GM19468 (cell line): Measurements from ENCODE around the gene CDC42EP2.
"Not testable (repeated sequence)": the region's sequence is repeated elsewhere in the genome, so short reads cannot be mapped to it uniquely, and the experiment has no call there.

ENCODE experiments used
- ATAC-seq: cut with Tn5 transposase; IDR thresholded peaks from one replicate; pipeline ENCODE4 v1.9.1; 2021; ENCODE audit warnings: mild to moderate bottlenecking, moderate library complexity, moderate number of reproducible peaks; ENCODE audit not compliant: unreplicated experiment; ENCODE audit errors: extremely low read depth

The CDC42EP2 gene

GRCh38 chr11:65316227-65317024, 1.8 kb downstream of the CDC42EP2 start:
- no peak for ATAC-seq

- ATAC-seq = no peak
These were observed 2.5 kb downstream of the CDC42EP2 start for GRCh38 chr11:65317025-65317786.

GRCh38 chr11:65320386-65321075, 5.9 kb downstream of the CDC42EP2 start:
- ATAC-seq = no peak

- no peak for ATAC-seq
These were observed 6.4 kb downstream of the CDC42EP2 start for GRCh38 chr11:65321076-65321475.

- ATAC-seq = no peak
These were observed 7.3 kb downstream of the CDC42EP2 start for GRCh38 chr11:65321828-65322485.

GRCh38 chr11:65323813-65324212, 9.1 kb downstream of the CDC42EP2 start:
- ATAC-seq = no peak

GRCh38 chr11:65325435-65325834, 10.8 kb downstream of the CDC42EP2 start:
- ATAC-seq = no peak

- no peak for ATAC-seq
These were observed 12.4 kb downstream of the CDC42EP2 start for GRCh38 chr11:65327021-65327420.

- no peak for ATAC-seq
These were observed 14.8 kb downstream of the CDC42EP2 start for GRCh38 chr11:65329478-65329877.

- no peak for ATAC-seq
These were observed 15.3 kb downstream of the CDC42EP2 start for GRCh38 chr11:65329944-65330403.

- ATAC-seq = no peak
These were observed 15.9 kb downstream of the CDC42EP2 start for GRCh38 chr11:65330544-65330943.

GRCh38 chr11:65332591-65332990, 17.9 kb downstream of the CDC42EP2 start:
- not testable (repeated sequence) for ATAC-seq

GRCh38 chr11:65334696-65335295, 20.1 kb downstream of the CDC42EP2 start:
- ATAC-seq = no peak

GRCh38 chr11:65338676-65339075, 24.0 kb downstream of the CDC42EP2 start:
- ATAC-seq = no peak

GRCh38 chr11:65340226-65340625, 25.6 kb downstream of the CDC42EP2 start:
- ATAC-seq = no peak

- no peak for ATAC-seq
These were observed 27.2 kb downstream of the CDC42EP2 start for GRCh38 chr11:65341856-65342255.

- no peak for ATAC-seq
These were observed 36.8 kb downstream of the CDC42EP2 start for GRCh38 chr11:65351511-65351910.

- no peak for ATAC-seq
These were observed 38.1 kb downstream of the CDC42EP2 start for GRCh38 chr11:65352783-65353182.

GRCh38 chr11:65353376-65353775, 38.7 kb downstream of the CDC42EP2 start:
- no peak for ATAC-seq

GRCh38 chr11:65353900-65354264, 39.2 kb downstream of the CDC42EP2 start:
- no peak for ATAC-seq
